HT-29 (cell line): ENCODE measurements around the gene SLC27A5. TPM values are rescaled to one million over a fixed set of nuclear protein-coding genes. Genes with fewer than 3 reads are reported as not detected.
"Not testable (repeated sequence)": the region's sequence is repeated elsewhere in the genome, so short reads cannot be mapped to it uniquely, and the experiment has no call there.

Experiments
- DNase-seq: peaks from one replicate; pipeline ENCODE4 v3.0.0-alpha.2; 2015; ENCODE audit warnings: low spot score
- total RNA-seq: library from RNA; depleted of rRNA; stranded (reverse); fragments of >200 nt; shearing (Covaris generic); gene quantifications from 2 replicates; pipeline ENCODE4 v1.2.3, GENCODE V29; 2014

Gene SLC27A5
- total RNA-seq, 1 experiment from 2014 or later = 60.6 TPM

- no peak for DNase-seq
Observed at GRCh38 chr19:58529405-58529804, 17.6 kb upstream of the SLC27A5 start.

- DNase-seq = no peak
Observed at GRCh38 chr19:58522709-58523108, 10.9 kb upstream of the SLC27A5 start.

GRCh38 chr19:58521651-58522050 lies 9.9 kb upstream of the SLC27A5 start:
- peak; percentile 43 for DNase-seq

GRCh38 chr19:58520257-58520599 lies 8.4 kb upstream of the SLC27A5 start:
- peak; percentile 41 for DNase-seq

- DNase-seq = peak; percentile 99
Observed at GRCh38 chr19:58519355-58520256, 7.8 kb upstream of the SLC27A5 start, which contains the start of gene ZBTB45. ZBTB45 (minus strand) TSS chr19:58519810; CDS start chr19:58517673, 2,137 bp downstream.

GRCh38 chr19:58519087-58519354 lies 7.2 kb upstream of the SLC27A5 start:
- peak; percentile 93 for DNase-seq

GRCh38 chr19:58518256-58519086 lies 6.7 kb upstream of the SLC27A5 start:
- peak; percentile 17 for DNase-seq

- DNase-seq = no peak
Observed at GRCh38 chr19:58516964-58517833, 5.4 kb upstream of the SLC27A5 start.

- DNase-seq = no peak
Observed at GRCh38 chr19:58516246-58516836, 4.5 kb upstream of the SLC27A5 start.

GRCh38 chr19:58515259-58515658 lies 3.5 kb upstream of the SLC27A5 start:
- DNase-seq = no peak

- DNase-seq = no peak
Observed at GRCh38 chr19:58514564-58515022, 2.8 kb upstream of the SLC27A5 start.

GRCh38 chr19:58513694-58514563 lies 2.1 kb upstream of the SLC27A5 start:
- DNase-seq = peak; percentile 99

- DNase-seq = peak; percentile 28
Observed at GRCh38 chr19:58513213-58513693, 1.5 kb upstream of the SLC27A5 start.

GRCh38 chr19:58510084-58510862 lies 1.5 kb downstream of the SLC27A5 start:
- DNase-seq = no peak

- no peak for DNase-seq
Observed at GRCh38 chr19:58509731-58510083, 2.1 kb downstream of the SLC27A5 start.

- DNase-seq = not testable (repeated sequence)
Observed at GRCh38 chr19:58507602-58508223, 4.1 kb downstream of the SLC27A5 start.

- no peak for DNase-seq
Observed at GRCh38 chr19:58500242-58500641, 11.6 kb downstream of the SLC27A5 start.

GRCh38 chr19:58499021-58499927 lies 12.5 kb downstream of the SLC27A5 start:
- peak; percentile 99 for DNase-seq
